CD4-positive, alpha-beta T cell treated with Interleukin-21 for 1 hour (primary cell): ENCODE results near the gene AGBL3.

Experiments used
- DNase-seq: peaks from one replicate; pipeline ENCODE4 v3.0.0-alpha.2; 2020

AGBL3 gene

DNA sequence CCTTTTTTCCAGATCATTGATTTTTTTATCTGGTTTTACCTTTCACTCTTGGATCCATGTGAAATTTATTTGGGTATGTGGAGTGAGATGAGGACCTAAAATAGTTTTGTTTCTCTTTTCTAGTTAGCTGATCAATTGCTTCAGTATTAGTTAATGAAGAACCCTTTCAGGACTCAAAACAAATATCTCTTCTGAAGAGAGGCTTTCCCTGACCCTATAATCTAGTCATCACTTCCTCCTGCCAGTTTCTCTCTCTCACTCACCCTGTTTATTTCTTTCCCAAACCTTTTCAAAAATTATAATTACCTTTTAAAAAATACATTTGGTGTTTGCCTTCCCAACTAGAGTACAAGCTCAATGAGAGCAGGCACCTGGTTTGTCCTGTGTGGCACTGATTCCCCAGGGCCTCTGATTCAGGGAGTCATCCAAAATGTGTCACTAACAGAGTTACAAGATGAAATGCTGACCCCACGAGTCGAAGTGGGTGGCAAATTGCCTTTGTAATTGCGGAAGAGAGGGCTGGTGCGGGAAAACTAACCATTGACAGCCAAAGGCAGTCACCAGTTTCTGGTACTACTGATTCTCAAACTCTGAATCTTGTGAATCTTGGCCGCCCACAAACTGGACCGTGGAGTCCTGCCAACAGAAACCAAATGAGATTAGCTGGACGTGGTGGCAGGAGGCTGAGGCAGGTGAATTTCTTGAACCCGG lies 163.9 kb downstream of the AGBL3 start:
- DNase-seq: no peak

DNA sequence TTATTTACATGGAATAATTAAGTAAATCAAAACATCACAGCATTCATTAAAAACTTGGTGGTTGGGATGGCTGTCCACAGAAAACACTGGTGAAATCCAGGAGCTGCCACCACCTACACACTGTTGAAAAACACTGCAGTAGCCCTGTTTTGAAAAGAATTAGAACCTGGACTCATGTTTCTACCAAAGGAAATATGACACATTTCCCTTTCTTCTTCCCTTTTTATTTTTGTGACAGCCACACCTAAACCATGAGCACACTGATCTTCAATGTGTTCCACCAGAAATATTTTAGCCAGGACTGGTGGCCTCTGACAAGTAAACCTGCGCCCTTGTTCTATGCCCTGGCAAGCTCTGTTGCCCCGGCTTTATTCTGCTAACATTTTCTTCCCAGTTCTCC lies 164.8 kb downstream of the AGBL3 start:
- DNase-seq: no peak

DNA sequence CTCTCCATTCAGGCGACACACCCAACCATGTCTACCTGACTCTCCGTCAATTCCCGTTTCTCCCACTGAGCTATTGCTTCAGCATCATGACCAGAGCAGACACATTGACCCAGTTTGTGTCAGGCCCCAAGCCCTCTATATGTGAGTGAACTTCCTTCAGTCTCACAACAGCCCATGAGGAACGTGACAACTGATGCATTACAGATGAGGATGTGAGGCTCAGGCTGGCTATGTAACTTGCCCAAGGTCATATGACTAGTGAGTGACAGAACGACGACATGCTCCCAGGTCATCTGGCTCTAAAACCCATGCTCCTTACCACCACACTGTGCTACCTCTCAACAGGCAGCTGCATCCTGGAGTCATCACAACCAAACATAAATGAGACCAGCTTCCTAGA lies 165.2 kb downstream of the AGBL3 start:
- DNase-seq: no peak

DNA sequence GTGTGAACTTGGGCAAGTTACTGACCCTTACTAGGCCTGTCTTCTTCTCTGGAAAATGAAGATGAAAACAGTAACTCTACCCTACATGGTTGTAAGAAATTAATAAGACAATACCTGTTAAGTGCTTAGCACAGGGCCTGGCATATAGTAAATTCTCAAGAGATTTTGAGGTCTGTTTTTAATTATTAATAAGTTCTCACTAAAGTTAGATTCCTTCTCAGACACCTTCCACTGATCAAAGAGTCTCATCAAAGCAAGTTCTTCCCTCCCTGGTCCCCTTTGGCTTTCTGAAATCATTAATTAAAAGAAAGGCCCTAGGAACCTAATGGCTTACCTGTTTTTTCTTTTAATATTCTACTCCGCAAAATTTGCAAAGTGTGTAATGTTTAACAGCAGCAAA lies 166.1 kb downstream of the AGBL3 start:
- no peak for DNase-seq

DNA sequence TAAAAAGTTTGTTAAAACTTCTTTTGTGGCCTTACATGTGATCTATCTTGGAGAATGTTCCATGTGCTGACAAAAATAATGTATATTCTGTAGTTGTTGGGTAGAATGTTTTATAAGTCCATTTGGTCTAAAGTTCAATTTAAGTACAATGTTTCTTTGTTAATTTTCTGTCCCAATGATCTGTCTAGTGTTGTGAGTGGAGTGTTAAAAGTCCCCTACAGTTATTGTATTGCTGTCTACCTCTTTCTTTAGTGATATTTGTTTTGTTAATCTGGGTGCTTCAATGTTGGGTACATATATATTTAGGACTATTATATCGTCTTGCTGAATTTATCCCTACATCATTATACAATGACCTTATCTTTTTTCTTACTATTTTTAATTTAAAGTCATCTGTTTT lies 168.4 kb downstream of the AGBL3 start:
- no peak for DNase-seq

DNA sequence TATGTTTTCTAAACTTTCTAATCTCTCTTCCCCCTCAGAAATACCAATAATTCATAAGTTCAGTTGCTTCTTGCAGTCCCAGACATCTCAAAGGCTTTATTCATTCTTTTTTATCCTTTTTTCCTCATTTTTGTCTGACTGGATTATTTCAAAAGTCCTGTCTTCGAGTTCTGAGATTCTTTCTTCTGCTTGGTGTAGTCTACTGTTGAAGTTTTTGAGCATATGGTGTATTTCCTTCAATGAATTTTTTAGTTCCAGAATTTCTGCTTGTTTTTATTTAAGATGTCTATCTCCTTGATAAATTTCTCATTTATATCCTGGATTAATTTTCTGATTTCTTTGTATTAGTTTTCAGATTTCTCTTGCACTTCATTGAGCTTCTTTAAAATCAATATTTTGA lies 170.0 kb downstream of the AGBL3 start:
- DNase-seq: no peak

DNA sequence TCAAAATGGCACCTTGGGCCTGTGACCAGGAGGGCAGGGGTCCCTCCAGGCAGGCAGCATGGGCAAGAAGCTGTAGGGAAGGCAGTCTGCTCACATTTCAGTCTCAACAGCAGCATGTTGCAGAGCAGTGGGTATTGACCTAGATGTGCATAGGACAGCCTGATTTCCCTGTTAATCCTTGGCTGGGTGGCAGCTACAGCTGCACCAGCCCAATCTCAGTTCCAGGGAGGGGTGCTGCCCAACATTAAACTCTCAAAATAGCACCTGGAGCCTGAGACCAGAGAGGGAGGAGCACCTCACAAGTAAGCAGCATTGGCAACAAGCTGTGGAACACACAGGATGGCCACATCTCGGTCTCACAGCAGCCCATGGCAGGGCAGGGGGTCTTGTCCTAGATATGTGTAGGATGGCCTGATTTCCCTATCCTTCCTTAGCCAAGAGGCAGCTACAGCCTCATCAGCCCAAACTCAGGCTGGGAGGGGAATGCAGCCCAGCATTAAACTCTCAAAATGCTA lies 171.9 kb downstream of the AGBL3 start:
- DNase-seq: no peak

DNA sequence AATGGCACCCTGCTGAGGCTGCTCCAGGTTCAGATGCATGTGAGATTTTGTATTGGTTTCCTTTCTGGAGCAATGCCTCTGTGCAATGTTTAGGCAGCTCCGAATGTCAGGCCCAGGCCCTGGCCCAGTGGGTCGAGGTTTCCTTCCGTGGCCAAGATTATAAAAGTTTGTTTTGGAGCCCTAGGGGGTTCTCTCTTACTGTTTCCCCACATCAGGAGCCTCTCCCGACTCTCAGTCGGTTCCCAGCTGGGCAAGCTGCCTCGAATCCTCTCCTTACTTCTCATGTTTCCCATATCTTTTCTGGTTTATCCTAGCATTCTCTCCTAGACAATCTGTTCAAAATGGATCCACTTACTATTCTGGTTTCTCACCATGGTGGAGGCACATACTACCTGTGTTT lies 172.6 kb downstream of the AGBL3 start:
- no peak for DNase-seq

DNA sequence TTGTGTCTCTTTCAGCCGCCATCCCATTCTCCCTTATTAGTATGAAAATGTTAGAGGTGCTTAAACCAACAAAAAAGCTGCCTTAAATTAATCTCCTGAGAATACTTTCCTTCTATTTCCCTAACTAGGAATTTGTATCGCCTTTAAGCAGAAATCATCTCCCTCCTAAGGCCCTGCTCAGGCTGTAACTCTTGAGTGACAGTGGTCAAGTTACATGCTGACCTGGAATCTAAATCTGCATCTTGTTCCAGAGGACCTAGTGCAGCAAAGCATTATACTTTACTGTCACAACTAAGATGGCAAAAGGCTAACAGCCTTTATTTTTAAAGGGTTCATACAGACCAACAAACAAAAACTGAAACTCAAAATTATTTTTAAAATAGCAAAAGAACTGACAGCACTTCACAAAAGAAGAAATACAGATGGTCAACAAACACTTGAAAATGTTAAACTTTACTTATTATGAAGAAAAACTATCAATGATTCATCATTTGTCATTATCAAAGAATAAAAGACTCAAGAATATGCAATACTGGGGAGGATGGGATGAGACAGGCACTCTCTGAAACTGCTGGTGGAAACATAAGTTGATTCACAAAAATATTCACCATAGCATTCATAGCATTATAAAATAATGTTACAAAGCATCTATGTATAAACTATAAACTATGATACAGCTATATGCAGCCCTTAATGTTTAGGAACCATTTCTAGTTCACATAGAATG lies 173.2 kb downstream of the AGBL3 start:
- no peak for DNase-seq

DNA sequence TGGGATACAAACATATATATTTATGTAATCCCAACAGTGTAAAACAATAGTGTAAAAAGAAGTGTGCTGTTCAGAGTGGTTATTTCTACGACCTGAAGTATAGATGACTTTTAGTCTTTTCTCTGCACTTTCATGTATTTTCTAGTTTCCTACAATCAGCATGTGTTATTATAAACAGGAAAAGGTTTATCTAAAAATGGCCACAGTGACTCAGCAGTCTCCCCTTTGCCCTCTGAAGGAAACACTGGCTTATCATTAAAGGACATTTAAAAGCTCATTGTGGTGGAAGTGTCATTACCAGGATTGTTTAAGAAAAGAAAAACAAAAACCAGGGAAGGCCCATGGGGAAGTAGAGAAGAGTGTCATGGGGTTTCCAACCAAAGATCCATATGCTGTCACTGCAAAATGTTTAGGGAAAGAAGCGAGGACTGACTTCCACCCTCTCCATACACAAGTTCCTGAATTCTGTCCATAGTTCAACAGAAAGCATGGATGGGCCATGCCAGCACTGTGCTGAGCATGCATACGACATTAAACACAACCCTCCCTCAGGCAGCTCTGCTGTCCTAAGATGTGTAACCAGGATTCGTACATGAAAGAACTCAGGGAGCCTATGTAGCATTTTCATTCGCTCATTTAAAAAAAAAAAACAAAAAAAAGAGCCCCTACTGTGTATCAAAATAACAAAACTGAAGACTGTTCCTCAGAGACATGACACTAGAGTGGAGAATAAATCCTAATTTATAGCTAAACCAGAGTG lies 174.0 kb downstream of the AGBL3 start:
- peak; percentile 34 for DNase-seq

DNA sequence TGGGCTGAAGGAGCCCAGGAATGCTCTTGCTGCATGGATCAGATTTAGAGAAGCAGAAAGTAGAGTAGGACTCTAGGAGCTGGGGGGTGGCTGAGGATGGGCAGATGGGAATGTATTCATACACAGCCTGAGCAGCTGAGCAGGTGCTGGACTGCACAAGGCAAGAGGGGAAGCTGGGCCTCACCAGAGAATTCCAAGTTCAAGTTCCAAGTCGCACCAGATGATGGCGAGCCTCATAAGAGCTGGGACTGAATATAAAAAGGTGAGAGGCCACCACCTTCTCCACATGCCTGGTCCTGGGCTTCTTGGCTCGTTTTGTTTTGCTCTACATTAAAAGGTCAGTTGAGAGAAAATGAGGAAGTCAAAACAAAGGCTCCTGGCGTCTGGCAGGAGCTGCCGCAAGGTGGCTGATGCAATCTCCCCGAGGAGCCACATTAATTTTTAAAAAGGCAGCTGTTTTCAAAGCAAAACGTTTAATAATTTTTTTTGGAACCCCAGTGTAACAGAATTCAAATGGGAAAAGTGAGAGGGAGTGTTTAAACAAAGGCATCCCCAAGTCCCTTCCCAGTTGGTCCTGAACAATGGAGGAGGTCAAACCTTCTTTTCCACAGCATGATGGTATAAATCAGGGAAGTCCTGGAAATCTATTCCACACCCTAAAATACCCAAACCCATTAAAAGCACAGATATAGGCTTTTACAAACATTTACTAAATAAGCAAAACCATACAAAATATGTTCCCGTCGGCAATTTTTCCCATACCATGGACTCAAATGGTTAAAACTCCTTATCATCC lies 174.7 kb downstream of the AGBL3 start:
- no peak for DNase-seq

DNA sequence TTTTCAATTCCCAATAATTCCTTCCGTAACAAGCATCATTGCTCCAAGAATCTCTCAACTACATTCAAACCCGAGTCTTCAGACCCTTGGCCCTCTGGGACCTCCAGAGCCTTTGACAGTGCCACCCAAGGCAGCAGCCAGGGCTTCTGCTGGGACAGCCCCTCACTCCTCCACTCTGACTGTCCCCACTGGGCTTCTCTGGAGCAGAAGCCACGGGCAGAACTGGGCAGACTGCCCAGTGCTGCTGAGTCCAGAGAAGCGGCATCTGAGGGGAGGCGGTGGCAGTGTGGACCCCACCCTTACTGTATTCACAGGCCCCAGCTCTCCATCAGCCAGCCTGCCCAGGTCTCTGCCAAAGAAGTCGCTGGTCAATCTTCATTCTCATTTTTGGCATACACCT lies 175.4 kb downstream of the AGBL3 start:
- no peak for DNase-seq

DNA sequence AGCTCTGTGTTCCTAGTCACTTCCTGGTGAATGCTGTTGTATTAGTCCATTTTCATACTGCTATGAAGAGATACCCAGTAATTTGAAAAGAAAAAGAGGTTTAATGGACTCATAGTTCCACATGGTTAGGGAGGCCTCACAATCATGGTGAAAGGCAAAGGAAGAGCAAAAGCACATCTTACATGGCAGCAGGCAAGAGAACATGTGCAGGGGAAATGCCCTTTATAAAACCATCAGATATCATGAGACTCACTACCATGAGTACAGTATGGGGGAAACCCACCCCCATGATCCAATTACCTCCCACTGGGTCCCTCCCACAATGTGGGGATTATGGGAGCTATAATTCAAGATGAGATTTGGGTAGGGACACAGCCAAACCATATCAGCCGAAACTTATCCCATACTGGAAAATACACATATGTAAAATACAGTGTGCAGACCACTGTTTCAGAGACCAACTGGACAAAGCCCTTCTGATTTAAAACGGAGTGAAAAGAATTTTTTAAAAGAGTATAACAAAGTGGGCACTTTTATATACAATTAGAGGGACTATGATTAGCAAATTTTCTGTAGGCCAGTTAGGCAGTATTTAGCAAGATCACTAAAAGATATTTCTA lies 176.2 kb downstream of the AGBL3 start:
- DNase-seq: no peak

DNA sequence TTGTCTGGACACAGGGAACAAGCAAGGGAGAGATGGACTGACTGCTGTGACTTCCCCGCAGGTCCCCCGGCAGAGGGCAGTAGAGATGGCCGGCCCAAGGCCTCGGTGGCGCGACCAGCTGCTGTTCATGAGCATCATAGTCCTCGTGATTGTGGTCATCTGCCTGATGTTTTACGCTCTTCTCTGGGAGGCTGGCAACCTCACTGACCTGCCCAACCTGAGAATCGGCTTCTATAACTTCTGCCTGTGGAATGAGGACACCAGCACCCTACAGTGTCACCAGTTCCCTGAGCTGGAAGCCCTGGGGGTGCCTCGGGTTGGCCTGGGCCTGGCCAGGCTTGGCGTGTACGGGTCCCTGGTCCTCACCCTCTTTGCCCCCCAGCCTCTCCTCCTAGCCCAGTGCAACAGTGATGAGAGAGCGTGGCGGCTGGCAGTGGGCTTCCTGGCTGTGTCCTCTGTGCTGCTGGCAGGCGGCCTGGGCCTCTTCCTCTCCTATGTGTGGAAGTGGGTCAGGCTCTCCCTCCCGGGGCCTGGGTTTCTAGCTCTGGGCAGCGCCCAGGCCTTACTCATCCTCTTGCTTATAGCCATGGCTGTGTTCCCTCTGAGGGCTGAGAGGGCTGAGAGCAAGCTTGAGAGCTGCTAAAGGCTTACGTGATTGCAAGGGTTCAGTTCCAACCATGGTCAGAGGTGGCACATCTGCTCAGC lies 178.2 kb downstream of the AGBL3 start:
- DNase-seq: no peak

DNA sequence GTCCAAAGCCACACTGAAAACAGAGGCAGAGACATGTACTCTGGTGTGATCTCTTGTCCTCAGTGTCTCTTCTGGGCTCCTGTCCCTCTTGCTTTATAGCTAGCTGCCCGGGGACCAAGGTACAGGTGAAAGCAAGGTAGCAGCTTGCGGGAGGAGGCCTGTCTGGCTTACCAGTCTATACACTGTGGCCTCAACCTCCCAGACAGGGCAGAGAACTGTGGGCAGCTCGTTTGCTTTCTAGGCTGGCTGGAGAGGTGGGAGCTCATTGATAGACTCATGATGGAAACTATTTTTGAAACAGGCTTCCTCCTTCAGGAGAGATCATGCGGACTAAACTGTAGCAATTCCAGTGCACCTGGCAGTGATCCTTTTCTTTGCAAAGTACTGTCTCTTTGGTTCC lies 179.6 kb downstream of the AGBL3 start:
- DNase-seq: no peak

DNA sequence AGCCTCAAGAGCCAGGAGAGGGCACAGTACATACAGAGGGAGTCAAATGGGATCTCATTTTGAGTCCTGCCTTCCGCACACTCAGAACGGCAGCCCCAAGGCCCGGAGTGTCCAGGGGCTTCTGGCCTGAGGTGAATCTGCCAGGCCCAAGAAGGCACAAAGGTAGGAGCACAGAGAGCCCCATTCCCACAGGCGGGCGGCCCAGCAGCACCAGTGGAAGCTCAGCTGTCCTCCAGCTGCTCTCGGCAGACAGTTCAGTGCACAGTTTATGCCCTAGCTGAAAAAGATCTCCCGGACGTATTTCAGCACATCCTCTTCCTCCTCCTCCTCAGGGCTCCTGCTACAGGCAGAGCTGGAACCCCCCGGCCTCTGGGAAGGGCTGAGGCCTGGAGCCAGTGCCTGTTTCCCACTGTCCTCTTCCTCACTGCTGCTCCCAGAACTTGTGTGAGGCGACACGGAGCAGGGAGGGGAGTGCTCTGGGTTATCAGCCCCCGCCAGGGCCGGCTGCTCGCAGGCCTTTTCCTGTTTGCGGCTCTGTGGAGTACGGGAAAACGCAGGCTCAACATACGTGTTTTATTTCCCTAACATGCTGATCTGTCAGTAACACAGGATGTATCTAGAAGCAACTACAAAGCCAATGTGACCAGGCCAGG lies 180.2 kb downstream of the AGBL3 start:
- DNase-seq: no peak

DNA sequence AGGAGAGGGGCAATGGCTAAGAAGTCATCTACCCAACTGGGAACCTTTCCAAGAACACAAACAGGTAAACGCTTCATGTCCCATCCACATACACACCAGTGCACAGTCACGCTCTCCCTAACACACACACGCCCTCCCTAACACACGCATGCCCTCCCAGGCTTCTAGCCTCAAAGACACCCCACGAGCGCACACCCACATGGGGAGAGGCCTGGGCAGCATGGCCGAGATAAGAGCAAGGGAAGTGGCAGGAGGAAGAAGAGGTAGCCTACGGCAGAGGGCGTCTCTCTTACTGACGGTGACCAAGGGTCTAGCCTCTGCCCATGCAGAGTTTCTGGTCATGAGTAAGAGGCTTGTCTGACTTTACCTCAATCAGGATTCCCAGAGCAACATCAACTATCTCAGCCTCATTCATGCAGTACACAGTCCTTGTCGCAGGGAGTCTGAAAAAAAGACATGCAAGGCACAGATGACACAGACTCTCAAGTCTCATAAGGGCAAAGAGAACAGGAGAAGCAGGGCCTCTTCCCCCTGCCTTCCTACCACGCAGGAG lies 181.1 kb downstream of the AGBL3 start:
- no peak for DNase-seq

DNA sequence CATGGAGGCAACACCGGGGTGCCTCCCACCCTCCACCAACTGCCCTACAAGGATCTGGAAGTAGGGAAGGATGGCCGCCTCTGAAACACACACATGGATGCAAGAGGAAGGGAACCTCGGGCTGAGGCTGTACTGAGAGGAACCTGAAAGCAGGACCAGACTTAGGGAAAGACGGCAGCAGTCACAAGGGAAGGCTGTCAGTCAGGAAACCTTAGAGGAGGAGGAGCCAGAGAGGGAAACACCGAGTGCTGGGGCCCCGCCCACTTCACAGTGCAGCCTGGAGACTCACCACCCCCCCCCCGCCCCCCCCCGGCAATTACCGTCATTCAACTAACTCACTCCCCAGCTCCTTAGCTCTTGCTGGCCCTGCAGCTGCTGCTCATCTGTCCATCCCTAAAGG lies 181.7 kb downstream of the AGBL3 start:
- peak; percentile 55 for DNase-seq

DNA sequence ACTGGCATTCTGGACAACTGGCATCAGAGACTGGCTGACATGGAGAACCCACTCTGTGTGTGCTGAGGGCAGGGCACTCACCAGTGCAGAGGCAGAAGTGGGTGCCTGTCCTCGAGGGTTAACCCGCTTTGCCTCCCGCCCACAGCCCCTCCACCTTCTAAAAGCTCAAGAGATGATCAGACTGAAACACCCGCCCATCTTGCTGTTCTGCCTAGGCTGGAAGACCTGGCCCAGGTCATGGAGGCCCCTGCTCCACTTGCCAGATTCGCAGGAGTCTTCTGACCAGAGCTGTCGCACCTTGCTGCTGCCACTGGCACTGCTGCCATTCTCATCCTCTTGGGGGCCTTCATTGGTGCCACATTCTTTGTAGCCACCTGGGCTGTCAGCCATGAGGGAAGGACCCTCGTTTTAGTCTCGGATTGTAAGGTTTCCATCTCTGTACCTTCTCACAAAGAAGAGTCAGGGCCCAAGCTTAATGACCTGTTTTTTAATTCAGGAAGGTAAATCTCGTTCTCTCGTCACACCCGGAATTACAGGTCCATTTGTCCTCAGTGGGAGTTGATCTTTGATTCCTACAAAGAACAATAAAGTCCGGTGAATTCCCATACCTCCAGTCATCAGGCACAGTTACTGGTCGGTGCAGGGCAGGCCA lies 182.3 kb downstream of the AGBL3 start:
- no peak for DNase-seq
